ENCODE data around the gene MAGI2.

- TF ChIP-seq CTCF (IDR thresholded peaks at IDR 0.05; ENCODE audit: borderline replicate concordance, extremely low read depth, low read length, poor library complexity, severe bottlenecking) (no peak), EZH2 (IDR thresholded peaks at IDR 0.05; ENCODE audit: borderline replicate concordance, low read depth, low read length, severe bottlenecking) (no peak)
Measured at GRCh38 chr7:78718212-78718611, 735.3 kb downstream of the MAGI2 start.

Measured in DND-41 (cell line).